ENCODE data around the gene SPAG17.

SPAG17 gene

DNA sequence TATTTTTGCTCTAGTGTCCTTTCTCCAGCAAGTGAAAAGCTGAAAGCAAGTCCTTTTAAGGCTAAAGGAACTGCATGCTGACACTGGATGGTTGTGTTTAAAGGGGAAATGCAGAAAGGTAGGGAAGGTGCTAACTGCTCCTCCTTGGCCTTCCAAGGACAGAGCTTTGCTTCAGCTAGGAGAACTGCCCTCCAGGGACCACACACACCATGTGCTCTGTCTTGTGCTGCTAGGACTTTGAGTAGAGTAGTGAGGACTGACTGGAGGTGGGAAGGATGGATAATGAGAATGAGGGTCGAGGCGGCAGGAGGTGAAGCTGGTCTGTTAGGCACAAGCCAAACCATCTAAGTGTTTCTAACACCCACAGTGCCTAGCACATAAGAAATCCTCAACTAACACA is 177.6 kb downstream of the SPAG17 start:
- H3K4me3 ChIP-seq (ENCODE audit: low read depth, low read length), result no peak overlapping the region
- TF ChIP-seq, protein P1, sequence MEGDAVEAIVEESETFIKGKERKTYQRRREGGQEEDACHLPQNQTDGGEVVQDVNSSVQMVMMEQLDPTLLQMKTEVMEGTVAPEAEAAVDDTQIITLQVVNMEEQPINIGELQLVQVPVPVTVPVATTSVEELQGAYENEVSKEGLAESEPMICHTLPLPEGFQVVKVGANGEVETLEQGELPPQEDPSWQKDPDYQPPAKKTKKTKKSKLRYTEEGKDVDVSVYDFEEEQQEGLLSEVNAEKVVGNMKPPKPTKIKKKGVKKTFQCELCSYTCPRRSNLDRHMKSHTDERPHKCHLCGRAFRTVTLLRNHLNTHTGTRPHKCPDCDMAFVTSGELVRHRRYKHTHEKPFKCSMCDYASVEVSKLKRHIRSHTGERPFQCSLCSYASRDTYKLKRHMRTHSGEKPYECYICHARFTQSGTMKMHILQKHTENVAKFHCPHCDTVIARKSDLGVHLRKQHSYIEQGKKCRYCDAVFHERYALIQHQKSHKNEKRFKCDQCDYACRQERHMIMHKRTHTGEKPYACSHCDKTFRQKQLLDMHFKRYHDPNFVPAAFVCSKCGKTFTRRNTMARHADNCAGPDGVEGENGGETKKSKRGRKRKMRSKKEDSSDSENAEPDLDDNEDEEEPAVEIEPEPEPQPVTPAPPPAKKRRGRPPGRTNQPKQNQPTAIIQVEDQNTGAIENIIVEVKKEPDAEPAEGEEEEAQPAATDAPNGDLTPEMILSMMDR (IDR thresholded peaks at IDR 0.05; ENCODE audit: low read depth, low read length), result no peak

DNA sequence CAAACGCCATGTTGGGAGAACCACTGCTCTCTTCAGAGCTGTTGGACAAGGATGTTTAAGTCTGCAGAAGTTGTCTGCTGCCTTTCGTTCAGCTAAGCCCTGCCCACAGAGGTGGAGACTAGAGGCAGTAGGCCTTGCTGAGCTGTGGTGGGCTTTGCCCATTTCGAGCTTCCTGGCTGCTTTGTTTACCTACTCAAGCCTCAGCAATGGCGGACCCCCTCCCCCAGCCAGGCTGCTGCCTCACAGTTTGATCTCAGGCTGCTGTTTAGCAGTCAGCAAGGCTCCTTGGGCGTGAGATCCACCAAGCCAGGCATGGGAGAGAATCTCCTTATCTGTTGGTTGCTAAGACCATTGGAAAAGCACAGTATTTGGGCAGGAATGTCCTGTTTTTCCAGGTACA is 180.7 kb downstream of the SPAG17 start:
- TF ChIP-seq, protein P1 (IDR thresholded peaks at IDR 0.05; ENCODE audit: low read depth, low read length), result no peak
- no peak overlapping the region for H3K4me3 ChIP-seq (ENCODE audit: low read depth, low read length)

DNA sequence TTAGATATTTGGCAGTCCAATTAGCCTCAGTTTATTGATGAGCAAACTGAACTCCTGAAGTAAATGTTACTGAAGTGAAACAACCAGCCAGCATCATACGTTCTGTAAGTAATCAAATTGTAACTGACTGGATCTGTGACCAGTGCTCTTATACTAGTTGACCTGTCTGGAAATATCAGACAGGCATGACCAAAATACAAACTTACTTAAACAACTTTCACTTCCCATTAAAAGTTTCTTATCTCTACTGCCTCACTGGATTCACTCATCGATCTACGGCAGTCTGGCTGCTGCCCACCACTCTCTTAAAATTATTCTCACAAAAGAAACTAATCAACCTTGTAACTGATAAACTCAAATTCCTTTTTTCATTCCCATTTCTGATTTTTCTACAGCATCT is 199.1 kb downstream of the SPAG17 start:
- TF ChIP-seq, protein P1 (IDR thresholded peaks at IDR 0.05; ENCODE audit: low read depth, low read length), result no peak
- no peak overlapping the region for H3K4me3 ChIP-seq (ENCODE audit: low read depth, low read length)

DNA sequence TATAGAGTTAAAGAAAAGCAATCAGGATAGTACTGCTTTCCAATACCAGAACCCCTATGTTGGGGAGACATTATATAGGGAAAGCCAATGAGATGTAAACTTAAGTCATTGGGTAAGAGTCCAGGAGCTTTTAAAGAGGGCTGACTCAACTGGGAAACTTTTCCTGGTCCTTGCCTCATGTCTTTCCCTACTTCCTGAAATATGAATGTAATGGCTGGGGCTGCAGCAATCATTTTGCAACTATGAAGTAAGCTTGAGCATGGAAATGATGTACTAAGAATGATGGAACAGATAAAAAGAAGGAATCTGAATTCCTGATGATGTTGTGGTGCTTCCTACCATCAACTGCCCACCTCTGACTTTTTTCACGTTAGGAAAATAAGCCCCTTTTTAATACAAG is 199.8 kb downstream of the SPAG17 start:
- TF ChIP-seq, protein P1 (IDR thresholded peaks at IDR 0.05; ENCODE audit: low read depth, low read length), result no peak
- no peak overlapping the region for H3K4me3 ChIP-seq (ENCODE audit: low read depth, low read length)

DNA sequence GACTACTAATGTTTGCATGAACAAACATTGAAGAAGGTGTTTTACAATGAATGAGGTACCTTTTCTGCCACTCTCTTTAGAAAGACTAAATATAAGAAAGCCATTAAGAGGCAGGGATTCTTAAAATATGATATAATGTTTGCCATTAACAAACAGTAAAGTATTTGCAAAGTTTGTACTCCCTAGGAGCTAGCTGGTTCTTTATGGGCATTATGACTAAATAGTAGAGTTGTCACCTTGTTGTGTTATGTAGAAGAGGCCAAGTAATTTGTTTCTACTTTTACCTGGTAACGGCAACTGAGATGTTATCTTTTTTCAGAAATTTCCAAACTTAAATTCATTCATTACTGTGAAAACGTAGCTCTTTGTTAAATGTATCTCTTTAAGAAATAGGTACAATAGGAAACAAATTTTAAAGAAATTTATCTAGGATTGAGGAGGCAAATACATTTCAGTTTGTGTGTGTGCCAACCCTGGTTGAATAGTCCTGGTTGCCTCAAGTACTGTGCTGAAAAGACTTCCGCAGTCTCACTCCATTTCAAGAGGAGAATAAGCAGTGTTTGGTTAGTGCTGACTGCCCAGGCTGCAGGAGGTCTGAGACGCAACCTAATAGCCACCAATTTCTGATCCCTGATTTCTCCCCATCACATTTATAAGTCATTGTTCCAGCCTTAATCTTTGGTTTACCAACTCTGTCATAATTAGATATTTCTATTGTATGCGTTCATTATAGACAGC is 203.4 kb downstream of the SPAG17 start:
- H3K4me3 ChIP-seq (ENCODE audit: low read depth, low read length), result no peak overlapping the region
- TF ChIP-seq, protein P1 (IDR thresholded peaks at IDR 0.05; ENCODE audit: low read depth, low read length), result no peak

DNA sequence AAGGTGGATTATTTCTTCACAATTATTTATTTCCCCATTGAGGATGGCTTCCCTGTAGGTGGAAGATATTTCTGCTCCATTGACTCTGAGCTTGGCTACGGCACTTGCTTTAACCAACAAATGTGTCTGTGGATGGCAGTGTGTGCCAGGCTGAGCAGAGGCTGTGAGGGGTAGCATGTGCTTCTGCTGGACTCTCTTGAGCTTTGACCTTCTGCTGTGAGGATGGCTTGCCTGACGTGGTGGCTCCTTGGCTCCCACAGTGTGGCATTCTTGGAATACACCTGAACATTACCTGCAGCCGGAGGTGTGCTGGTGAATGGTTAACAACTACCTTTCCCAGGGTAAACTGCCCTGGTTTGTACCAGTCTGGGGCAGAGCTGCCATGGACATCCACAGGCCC is 208.6 kb downstream of the SPAG17 start:
- H3K4me3 ChIP-seq (ENCODE audit: low read depth, low read length), result no peak overlapping the region
- TF ChIP-seq, protein P1 (IDR thresholded peaks at IDR 0.05; ENCODE audit: low read depth, low read length), result no peak

DNA sequence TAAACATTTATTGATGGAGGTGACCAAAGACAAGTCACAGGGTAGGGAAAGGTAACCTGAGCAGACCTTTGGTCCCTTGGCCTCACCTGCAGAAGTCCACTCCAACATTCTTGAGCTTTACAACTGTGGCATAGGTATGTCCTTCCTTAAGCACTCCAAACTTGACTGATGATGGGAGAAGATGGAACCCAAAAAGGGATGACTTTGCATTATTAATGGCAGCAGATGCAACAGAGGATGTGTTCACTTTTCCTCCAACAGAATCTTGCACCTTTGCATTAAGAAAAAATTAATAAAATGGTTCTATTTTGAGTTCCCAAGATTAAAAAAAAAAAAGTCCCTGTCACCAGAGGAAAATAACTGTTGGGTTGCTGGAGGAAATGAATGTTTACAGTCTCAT is 213.3 kb downstream of the SPAG17 start:
- TF ChIP-seq, protein P1 (IDR thresholded peaks at IDR 0.05; ENCODE audit: low read depth, low read length), result no peak

More for the DNA sequence above, 213.3 kb downstream of the SPAG17 start:
- no peak overlapping the region for H3K4me3 ChIP-seq (ENCODE audit: low read depth, low read length)
